ENCODE measurements around the gene VAPA. TPM values are rescaled to one million over a fixed set of nuclear protein-coding genes. Genes with fewer than 3 reads are reported as not detected.

Gene VAPA
- polyA plus RNA-seq, 3 donors, result 106 to 393 (median 334) TPM

DNA sequence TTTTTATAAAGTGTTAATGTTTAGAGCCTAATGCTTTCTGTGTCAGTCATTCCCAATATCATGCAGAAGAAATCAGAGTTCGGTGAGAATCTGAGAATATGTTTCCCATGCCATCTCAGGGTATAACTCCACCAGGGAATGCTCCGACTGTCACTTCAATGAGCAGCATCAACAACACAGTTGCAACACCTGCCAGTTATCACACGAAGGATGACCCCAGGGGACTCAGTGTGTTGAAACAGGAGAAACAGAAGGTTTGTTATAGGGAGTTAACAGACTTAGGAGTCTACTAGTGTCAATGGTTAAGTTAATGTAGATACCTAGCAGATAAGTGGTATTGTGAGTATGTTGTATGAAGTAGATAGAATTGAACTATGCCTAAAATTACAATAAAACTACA lies 31.0 kb downstream of the VAPA start:
- Mint-ChIP-seq H3K36me3 (peaks cover 55 to 85% of the 10 kb centered on the region in 2 donors), H3K4me3 (no peak overlapping the region), H3K27ac (peak overlapping the region in 1 of 7 donors; percentile 52), H3K9me3 (no peaks in the 10 kb centered on the region), H3K27me3 (ENCODE audit: low read depth in 3 of 3) (peaks cover 0 to 2% (median 0%) of the 10 kb centered on the region in 3 donors), H3K4me1 (peaks cover 3% of the 10 kb centered on the region)
- H4K20me1 ChIP-seq (ENCODE audit: insufficient read depth, low read length), result peaks cover 79% of the 10 kb centered on the region
- no peak overlapping the region for H2AFZ ChIP-seq (ENCODE audit: insufficient read depth, low read depth, low read length, poor library complexity, severe bottlenecking)
- no peak overlapping the region for H3K4me2 ChIP-seq (replicated peaks; ENCODE audit: extremely low read depth, low read length, poor library complexity, severe bottlenecking)
- no peak overlapping the region for H3K27ac ChIP-seq (ENCODE audit: low read depth in 1 of 2, low read length in 2 of 2)
- no peak overlapping the region for H3K4me3 ChIP-seq (replicated peaks in 1 of 3; ENCODE audit: low read depth in 2 of 3, low read length in 3 of 3)
- H3K79me2 ChIP-seq (ENCODE audit: insufficient read depth, low read length), result peaks cover 41% of the 10 kb centered on the region
- TF ChIP-seq, protein P1, sequence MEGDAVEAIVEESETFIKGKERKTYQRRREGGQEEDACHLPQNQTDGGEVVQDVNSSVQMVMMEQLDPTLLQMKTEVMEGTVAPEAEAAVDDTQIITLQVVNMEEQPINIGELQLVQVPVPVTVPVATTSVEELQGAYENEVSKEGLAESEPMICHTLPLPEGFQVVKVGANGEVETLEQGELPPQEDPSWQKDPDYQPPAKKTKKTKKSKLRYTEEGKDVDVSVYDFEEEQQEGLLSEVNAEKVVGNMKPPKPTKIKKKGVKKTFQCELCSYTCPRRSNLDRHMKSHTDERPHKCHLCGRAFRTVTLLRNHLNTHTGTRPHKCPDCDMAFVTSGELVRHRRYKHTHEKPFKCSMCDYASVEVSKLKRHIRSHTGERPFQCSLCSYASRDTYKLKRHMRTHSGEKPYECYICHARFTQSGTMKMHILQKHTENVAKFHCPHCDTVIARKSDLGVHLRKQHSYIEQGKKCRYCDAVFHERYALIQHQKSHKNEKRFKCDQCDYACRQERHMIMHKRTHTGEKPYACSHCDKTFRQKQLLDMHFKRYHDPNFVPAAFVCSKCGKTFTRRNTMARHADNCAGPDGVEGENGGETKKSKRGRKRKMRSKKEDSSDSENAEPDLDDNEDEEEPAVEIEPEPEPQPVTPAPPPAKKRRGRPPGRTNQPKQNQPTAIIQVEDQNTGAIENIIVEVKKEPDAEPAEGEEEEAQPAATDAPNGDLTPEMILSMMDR (IDR thresholded peaks at IDR 0.05), result no peak
- H3K4me1 ChIP-seq (ENCODE audit: control insufficient read depth in 1 of 2, insufficient read depth in 2 of 2, low read length in 2 of 2), result peaks cover under 1 to 2% of the 10 kb centered on the region in 2 donors
- 100% methylated on average over 1 of the region's 3 CpGs for WGBS (ENCODE audit: insufficient coverage)
- no peak for DNase-seq
- intact Hi-C loops (cut with micrococcal nuclease), result loop anchor here (10.0 kb wide), 2 partner anchors 330 to 370 kb away; partner anchors contain the start of gene PPP4R1 (in 2 of the 2)
- H3K9ac ChIP-seq (ENCODE audit: insufficient read depth, low read length, poor library complexity, severe bottlenecking), result no peak overlapping the region
- H3K27me3 ChIP-seq (ENCODE audit: control insufficient read depth in 2 of 2, insufficient read depth in 2 of 2, low read length in 2 of 2), result no peaks in the 10 kb centered on the region
- peaks cover 68 to 86% of the 10 kb centered on the region in 2 donors for H3K36me3 ChIP-seq (replicated peaks in 1 of 2; ENCODE audit: control insufficient read depth in 1 of 2, insufficient read depth in 2 of 2, low read length in 2 of 2)
- no peaks in the 10 kb centered on the region for H3K9me3 ChIP-seq (replicated peaks in 1 of 2; ENCODE audit: control insufficient read depth in 1 of 2, insufficient read depth in 1 of 2, low read length in 2 of 2)

DNA sequence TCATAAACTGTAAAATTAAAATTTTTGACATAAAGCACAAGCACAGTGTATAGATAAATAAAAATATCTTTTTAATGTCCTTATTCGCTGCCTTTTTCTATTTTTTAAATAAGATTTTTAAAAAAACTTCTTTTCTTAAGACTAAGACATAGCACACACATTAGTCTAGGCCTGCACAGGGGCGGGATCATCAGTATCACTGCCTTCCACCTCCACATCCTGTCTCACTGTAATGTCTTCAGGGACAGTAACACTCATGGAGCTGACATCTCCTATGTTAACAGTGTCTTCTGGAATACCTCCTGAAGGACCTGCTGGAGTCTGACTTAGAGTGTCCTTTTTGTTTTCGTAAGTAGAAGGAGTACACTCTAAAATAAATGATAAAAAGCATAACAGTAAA lies 33.0 kb downstream of the VAPA start:
- Histone ChIP-seq H2AFZ (ENCODE audit: insufficient read depth, low read depth, low read length, poor library complexity, severe bottlenecking) (no peak overlapping the region), H3K27me3 (ENCODE audit: control insufficient read depth in 2 of 2, insufficient read depth in 2 of 2, low read length in 2 of 2) (no peaks in the 10 kb centered on the region), H3K4me2 (replicated peaks; ENCODE audit: extremely low read depth, low read length, poor library complexity, severe bottlenecking) (no peak overlapping the region), H3K79me2 (ENCODE audit: insufficient read depth, low read length) (peaks cover 38% of the 10 kb centered on the region), H3K4me3 (replicated peaks in 1 of 3; ENCODE audit: low read depth in 2 of 3, low read length in 3 of 3) (no peak overlapping the region), H3K9me3 (replicated peaks in 1 of 2; ENCODE audit: control insufficient read depth in 1 of 2, insufficient read depth in 1 of 2, low read length in 2 of 2) (no peaks in the 10 kb centered on the region), H3K36me3 (replicated peaks in 1 of 2; ENCODE audit: control insufficient read depth in 1 of 2, insufficient read depth in 2 of 2, low read length in 2 of 2) (peaks cover 60 to 78% of the 10 kb centered on the region in 2 donors), H3K27ac (ENCODE audit: low read depth in 1 of 2, low read length in 2 of 2) (no peak overlapping the region), H4K20me1 (ENCODE audit: insufficient read depth, low read length) (peaks cover 82% of the 10 kb centered on the region), H3K9ac (ENCODE audit: insufficient read depth, low read length, poor library complexity, severe bottlenecking) (no peak overlapping the region), H3K4me1 (ENCODE audit: control insufficient read depth in 1 of 2, insufficient read depth in 2 of 2, low read length in 2 of 2) (peaks cover 8 to 12% of the 10 kb centered on the region in 2 donors)
- Mint-ChIP-seq H3K36me3 (peaks cover 48 to 89% of the 10 kb centered on the region in 2 donors), H3K9me3 (no peaks in the 10 kb centered on the region), H3K27ac (no peak overlapping the region), H3K4me1 (peaks cover 12% of the 10 kb centered on the region), H3K27me3 (ENCODE audit: low read depth in 3 of 3) (peaks cover 0 to 2% (median 0%) of the 10 kb centered on the region in 3 donors), H3K4me3 (no peak overlapping the region)
- WGBS (ENCODE audit: insufficient coverage), result 100% methylated on average over 1 of the region's 3 CpGs
- intact Hi-C loops (cut with micrococcal nuclease), result loop anchor here (10.0 kb wide), 2 partner anchors 332 to 372 kb away; partner anchors contain the start of gene PPP4R1 (in 2 of the 2)
- no peak for DNase-seq
- TF ChIP-seq, protein P1 (IDR thresholded peaks at IDR 0.05), result no peak

Measured in CD14-positive monocyte (primary cell).